NCI-H2196 (cell line): ENCODE measurements around the gene ERFE.

Experiments used
- DNase-seq: peaks from one replicate; lab custom pipeline; 2025; ENCODE audit not compliant: unreplicated experiment; lab: John Stamatoyannopoulos, UW

ERFE gene

GRCh38 chr2:238138331-238139195 is 20.2 kb upstream of the ERFE start, which contains the start of gene KLHL30:
Gene KLHL30 (plus strand): TSS chr2:238138668. CDS start chr2:238140755, 2,087 bp downstream.
- DNase-seq: no peak

- no peak for DNase-seq
Observed at GRCh38 chr2:238139196-238140039, 19.4 kb upstream of the ERFE start.

- DNase-seq: no peak
Observed at GRCh38 chr2:238140040-238140439, 18.7 kb upstream of the ERFE start.

- DNase-seq: no peak
Observed at GRCh38 chr2:238140721-238141540, 17.8 kb upstream of the ERFE start.

- DNase-seq: peak; percentile 30
Observed at GRCh38 chr2:238141541-238142318, 17.0 kb upstream of the ERFE start.

- DNase-seq: no peak
Observed at GRCh38 chr2:238142382-238143205, 16.2 kb upstream of the ERFE start.

- no peak for DNase-seq
Observed at GRCh38 chr2:238143239-238143951, 15.4 kb upstream of the ERFE start.

GRCh38 chr2:238144262-238144661 is 14.5 kb upstream of the ERFE start:
- DNase-seq: no peak

- no peak for DNase-seq
Observed at GRCh38 chr2:238145046-238145445, 13.7 kb upstream of the ERFE start.

- no peak for DNase-seq
Observed at GRCh38 chr2:238145851-238146250, 12.9 kb upstream of the ERFE start.

GRCh38 chr2:238146884-238147544 is 11.8 kb upstream of the ERFE start:
- DNase-seq: no peak

GRCh38 chr2:238148981-238149380 is 9.8 kb upstream of the ERFE start:
- DNase-seq: no peak

- DNase-seq: no peak
Observed at GRCh38 chr2:238149841-238150572, 8.8 kb upstream of the ERFE start.

GRCh38 chr2:238150686-238151085 is 8.1 kb upstream of the ERFE start:
- DNase-seq: no peak

- DNase-seq: no peak
Observed at GRCh38 chr2:238151205-238151604, 7.6 kb upstream of the ERFE start.

- DNase-seq: no peak
Observed at GRCh38 chr2:238151628-238152235, 7.0 kb upstream of the ERFE start.
